Measurements from ENCODE around the gene TSKU. TPM values are rescaled to one million over a fixed set of nuclear protein-coding genes. Genes with fewer than 3 reads are reported as not detected.

The TSKU gene
- total RNA-seq, 4 donors from 2014 or later: 153 to 281 (median 161) TPM

DNA sequence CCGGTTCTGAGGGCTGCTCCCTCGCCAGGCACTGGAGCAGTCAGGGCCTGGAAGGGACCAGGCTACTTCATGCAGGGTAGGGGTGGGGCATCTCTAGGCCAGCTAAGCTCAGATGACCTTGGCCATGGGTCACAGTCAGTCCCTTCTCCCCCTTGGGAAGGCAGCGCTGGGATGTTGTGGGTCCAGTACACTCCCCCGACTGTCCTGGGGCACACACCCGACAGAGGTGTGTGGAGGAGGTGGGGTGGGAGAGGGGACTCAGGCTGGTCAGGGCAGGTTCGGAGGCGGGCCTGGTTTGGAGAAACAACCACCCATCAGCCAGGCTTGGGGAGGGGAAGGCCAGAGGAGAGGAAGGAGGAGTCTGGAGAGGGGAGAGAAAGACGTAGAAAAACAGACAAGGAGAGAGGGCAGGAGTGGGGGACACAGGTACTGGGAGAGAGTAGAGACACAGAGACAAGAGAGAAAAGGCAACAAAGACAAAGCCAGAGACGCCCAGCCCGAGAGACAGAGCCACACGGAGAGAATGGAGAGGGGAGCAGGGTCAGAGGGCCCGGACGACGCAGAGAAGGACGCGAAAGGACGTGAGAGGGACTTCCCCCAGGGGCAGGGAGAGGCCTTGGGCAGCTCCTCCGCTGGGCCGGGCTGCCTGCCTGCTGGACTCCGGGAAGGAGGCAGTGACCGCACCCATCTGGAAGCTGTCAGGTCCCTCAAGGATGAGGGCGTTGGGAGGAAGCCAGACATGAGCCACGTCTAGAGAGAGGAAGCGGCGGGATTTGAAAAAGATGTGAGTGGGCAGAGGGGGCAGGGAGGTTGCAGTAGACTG is 30.6 kb upstream of the TSKU start:
- peak; percentile 97 for ATAC-seq (ENCODE audit: low FRiP score)

GRCh38 chr11:76753449-76753848 is 29.7 kb upstream of the TSKU start:
- no peak for ATAC-seq (ENCODE audit: low FRiP score)
- TF ChIP-seq, protein P1, sequence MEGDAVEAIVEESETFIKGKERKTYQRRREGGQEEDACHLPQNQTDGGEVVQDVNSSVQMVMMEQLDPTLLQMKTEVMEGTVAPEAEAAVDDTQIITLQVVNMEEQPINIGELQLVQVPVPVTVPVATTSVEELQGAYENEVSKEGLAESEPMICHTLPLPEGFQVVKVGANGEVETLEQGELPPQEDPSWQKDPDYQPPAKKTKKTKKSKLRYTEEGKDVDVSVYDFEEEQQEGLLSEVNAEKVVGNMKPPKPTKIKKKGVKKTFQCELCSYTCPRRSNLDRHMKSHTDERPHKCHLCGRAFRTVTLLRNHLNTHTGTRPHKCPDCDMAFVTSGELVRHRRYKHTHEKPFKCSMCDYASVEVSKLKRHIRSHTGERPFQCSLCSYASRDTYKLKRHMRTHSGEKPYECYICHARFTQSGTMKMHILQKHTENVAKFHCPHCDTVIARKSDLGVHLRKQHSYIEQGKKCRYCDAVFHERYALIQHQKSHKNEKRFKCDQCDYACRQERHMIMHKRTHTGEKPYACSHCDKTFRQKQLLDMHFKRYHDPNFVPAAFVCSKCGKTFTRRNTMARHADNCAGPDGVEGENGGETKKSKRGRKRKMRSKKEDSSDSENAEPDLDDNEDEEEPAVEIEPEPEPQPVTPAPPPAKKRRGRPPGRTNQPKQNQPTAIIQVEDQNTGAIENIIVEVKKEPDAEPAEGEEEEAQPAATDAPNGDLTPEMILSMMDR (IDR thresholded peaks at IDR 0.05): no peak

More for the DNA sequence above, 30.6 kb upstream of the TSKU start:
- TF ChIP-seq, protein P1 (IDR thresholded peaks at IDR 0.05): no peak
- no peak for DNase-seq (ENCODE audit: low spot score)

DNA sequence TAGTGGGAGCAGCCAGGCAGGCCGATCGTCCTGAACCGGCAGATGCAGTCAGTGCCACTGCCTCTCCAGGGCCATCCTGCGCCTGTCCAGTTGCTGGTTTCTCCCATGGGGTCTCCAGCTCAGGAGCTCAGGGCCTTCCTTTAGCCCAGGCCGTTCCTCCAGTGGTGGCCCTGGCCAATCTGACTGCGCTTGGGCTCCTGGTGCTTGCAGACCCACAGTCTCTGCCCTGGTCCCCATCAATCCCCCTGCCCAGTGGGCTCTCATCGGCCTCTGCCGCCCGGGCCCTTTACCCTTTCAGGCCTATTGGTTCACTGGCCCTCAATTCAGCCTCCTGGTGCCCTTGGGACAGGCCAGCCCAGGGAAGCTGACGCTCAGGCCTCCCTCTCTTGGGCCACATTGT is 29.2 kb upstream of the TSKU start:
- no peak for ATAC-seq (ENCODE audit: low FRiP score)
- no peak for DNase-seq (ENCODE audit: low spot score)
- TF ChIP-seq, protein P1 (IDR thresholded peaks at IDR 0.05): no peak

More at GRCh38 chr11:76753449-76753848, 29.7 kb upstream of the TSKU start:
- no peak for DNase-seq (ENCODE audit: low spot score)

DNA sequence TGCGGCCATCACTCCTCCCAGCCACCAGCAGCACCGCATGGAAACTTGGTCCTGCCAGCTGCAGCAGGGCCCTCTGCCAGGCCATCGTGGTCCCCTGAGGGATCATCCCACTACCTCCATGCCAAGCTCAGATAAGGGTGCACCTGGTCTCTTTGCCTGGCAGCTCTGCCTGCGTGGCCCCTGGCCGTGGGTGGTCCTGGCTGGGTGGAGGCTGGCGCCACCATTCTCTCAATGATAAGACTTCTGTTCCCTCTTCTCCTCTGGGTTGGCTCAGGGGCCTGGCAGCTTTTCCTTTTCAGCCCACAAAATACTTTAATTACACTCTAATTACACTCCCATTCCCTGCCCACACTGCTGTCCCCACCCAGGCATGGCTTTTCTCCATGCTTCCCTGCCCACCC is 26.8 kb upstream of the TSKU start:
- DNase-seq (ENCODE audit: low spot score) (no peak), ATAC-seq (ENCODE audit: low FRiP score) (no peak)
- TF ChIP-seq, protein P1 (IDR thresholded peaks at IDR 0.05): no peak

DNA sequence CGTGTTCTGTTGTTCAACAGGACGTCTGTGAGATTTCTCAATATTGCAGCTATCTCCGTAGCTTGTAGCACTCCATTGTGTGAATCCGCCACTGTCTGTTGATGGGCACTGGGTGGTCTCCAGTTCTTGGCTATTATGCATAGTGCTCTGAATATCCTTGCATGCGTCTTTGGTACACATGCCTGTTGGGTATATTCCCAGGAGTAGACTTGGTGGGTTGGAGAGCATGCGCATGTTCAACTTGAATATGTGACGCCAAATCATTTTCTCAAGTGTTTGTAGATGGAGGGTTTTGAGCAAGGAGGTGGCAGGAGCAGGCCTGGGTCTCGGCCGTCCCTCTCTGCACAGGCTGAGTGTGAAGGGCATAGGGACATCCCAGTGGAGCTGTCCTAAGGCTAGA is 24.8 kb upstream of the TSKU start:
- TF ChIP-seq, protein P1 (IDR thresholded peaks at IDR 0.05): no peak
- no peak for ATAC-seq (ENCODE audit: low FRiP score)
- DNase-seq (ENCODE audit: low spot score): no peak

- no peak for DNase-seq (ENCODE audit: low spot score)
- no peak for ATAC-seq (ENCODE audit: low FRiP score)
These were observed 24.1 kb upstream of the TSKU start for GRCh38 chr11:76759092-76759491.

More at GRCh38 chr11:76759092-76759491, 24.1 kb upstream of the TSKU start:
- TF ChIP-seq, protein P1 (IDR thresholded peaks at IDR 0.05): no peak

Measured in omental fat pad (tissue), 4 donors.